ENCODE measurements around the gene ATRX. TPM values are rescaled to one million over a fixed set of nuclear protein-coding genes. Genes with fewer than 3 reads are reported as not detected.
"Not testable (repeated sequence)": the region's sequence is repeated elsewhere in the genome, so short reads cannot be mapped to it uniquely, and the experiment has no call there.

ATRX gene
- total RNA-seq, 4 donors from 2014 or later, result 34.7 to 75.9 (median 50.5) TPM

DNA sequence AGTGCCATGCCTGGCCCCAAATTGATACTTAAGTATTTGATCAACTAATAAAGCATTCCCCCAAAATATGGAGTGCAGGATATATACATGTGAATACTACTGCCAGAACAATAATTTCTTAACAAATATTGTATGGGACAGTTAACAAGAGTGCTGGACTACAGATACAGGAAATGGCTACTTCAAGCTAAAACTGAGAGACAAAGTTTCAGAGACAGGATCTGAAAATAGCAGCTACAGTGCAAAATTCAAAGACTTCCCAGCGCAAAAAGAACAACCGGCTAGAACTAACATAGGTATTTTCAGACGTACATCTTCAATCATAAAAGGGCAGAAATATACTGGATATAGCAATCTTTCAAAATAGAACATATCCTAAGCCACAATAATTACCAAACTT lies 6.3 kb downstream of the ATRX start:
- ATAC-seq, result no peak
- intact Hi-C loops (cut with DNase I; ENCODE audit: low total_unique reads), result loop anchor here (10.0 kb wide), 2 partner anchors 115 to 275 kb away; no protein-coding TSS in a partner anchor

DNA sequence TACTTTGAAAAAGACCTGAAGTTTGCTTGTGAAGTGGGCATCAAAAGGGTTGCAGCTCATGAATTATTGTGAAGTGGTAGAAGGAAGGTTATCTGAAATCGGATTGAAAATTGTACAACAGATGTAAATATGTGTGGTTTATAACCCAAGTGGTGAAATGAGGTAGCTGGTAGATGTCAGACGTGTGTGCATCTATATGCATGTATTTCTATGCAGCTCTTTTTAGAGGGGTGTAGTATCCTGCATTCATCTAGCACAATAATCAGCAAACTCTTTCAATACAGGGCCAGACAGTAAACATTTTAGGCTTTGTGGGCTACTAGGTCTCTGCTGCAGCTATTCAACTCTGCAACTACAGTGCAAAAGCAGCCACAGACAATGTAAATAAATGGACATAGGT lies 9.4 kb downstream of the ATRX start:
- ATAC-seq, result no peak
- Histone ChIP-seq H3K4me3 (no peak overlapping the region), H3K27ac (no peak overlapping the region), H3K4me1 (no peaks in the 10 kb centered on the region), H3K27me3 (no peaks in the 10 kb centered on the region), H3K9me3 (no peaks in the 10 kb centered on the region), H3K36me3 (no peaks in the 10 kb centered on the region)
- TF ChIP-seq, protein P1, sequence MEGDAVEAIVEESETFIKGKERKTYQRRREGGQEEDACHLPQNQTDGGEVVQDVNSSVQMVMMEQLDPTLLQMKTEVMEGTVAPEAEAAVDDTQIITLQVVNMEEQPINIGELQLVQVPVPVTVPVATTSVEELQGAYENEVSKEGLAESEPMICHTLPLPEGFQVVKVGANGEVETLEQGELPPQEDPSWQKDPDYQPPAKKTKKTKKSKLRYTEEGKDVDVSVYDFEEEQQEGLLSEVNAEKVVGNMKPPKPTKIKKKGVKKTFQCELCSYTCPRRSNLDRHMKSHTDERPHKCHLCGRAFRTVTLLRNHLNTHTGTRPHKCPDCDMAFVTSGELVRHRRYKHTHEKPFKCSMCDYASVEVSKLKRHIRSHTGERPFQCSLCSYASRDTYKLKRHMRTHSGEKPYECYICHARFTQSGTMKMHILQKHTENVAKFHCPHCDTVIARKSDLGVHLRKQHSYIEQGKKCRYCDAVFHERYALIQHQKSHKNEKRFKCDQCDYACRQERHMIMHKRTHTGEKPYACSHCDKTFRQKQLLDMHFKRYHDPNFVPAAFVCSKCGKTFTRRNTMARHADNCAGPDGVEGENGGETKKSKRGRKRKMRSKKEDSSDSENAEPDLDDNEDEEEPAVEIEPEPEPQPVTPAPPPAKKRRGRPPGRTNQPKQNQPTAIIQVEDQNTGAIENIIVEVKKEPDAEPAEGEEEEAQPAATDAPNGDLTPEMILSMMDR (IDR thresholded peaks at IDR 0.05 in 4 of 5, conservative IDR thresholded peaks at IDR 0.05 in 1 of 5), result no peak
- TF ChIP-seq POLR2A (IDR thresholded peaks at IDR 0.05), result no peak
- intact Hi-C loops (cut with DNase I; ENCODE audit: low total_unique reads), result no loop called here
- in situ Hi-C loops (cut with MboI; ENCODE audit: low sequenced_read_pairs in 4 of 4), result no loop called here
- DNase-seq, result no peak

More for the DNA sequence above, 6.3 kb downstream of the ATRX start:
- Histone ChIP-seq H3K27ac (no peak overlapping the region), H3K9me3 (no peaks in the 10 kb centered on the region), H3K36me3 (no peaks in the 10 kb centered on the region), H3K27me3 (no peaks in the 10 kb centered on the region), H3K4me3 (no peak overlapping the region), H3K4me1 (peaks cover 3 to 12% of the 10 kb centered on the region in 2 donors)
- TF ChIP-seq POLR2A (IDR thresholded peaks at IDR 0.05), result no peak
- TF ChIP-seq, protein P1 (IDR thresholded peaks at IDR 0.05 in 4 of 5, conservative IDR thresholded peaks at IDR 0.05 in 1 of 5), result no peak
- DNase-seq, result no peak
- in situ Hi-C loops (cut with MboI; ENCODE audit: low sequenced_read_pairs in 4 of 4), result loop anchor here in 1 of 4 donors (10.0 kb wide), 1 partner anchor 115 kb away; the partner anchor contains the start of genes COX7B and MAGT1

DNA sequence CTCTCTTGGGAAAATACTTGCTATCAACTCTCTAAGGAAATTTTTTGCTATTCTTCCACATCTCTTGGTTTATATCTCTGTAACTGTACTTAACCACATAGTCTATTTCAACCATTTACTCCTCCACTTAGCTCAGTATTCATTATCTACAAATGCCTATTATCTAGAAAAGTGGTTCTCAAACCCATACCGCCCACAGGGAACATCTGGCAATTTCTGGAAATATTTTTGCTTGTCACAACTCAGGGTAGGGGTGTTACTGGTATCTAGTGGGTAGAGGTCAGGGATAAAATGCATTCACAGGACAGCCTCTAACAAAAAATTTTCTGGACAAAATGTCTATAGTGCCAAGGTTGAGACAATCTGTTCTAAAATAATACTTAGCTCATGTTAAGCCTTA lies 14.4 kb downstream of the ATRX start:
- TF ChIP-seq, protein P1 (IDR thresholded peaks at IDR 0.05 in 4 of 5, conservative IDR thresholded peaks at IDR 0.05 in 1 of 5), result no peak
- no peak for TF ChIP-seq POLR2A (IDR thresholded peaks at IDR 0.05)
- H3K27me3 ChIP-seq, result no peaks in the 10 kb centered on the region
- H3K9me3 ChIP-seq, result no peaks in the 10 kb centered on the region
- H3K4me3 ChIP-seq, result no peak overlapping the region
- ATAC-seq, result no peak
- H3K27ac ChIP-seq, result no peak overlapping the region
- intact Hi-C loops (cut with DNase I; ENCODE audit: low total_unique reads), result no loop called here
- no peaks in the 10 kb centered on the region for H3K4me1 ChIP-seq
- no peak for DNase-seq
- in situ Hi-C loops (cut with MboI; ENCODE audit: low sequenced_read_pairs in 4 of 4), result no loop called here
- H3K36me3 ChIP-seq, result no peaks in the 10 kb centered on the region

DNA sequence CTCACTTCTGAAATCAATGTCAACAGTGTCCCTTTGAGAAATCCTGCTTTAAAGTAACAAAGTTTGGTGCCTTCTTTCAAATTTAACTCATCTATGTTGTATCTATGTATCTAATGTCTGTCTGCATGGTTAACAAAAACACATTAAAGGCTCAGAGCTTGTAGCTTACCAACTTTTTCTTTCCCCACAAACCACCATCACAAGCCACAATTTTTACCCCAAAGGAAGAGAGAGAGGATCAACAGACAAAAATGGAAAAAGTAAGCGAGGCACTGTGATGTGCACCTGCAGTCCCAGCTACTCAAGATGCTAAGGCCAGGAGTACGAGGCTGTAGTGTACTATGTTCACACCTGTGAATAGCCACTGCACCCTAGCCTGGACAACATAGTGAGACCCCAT lies 17.2 kb downstream of the ATRX start:
- no peak for DNase-seq
- in situ Hi-C loops (cut with MboI; ENCODE audit: low sequenced_read_pairs in 4 of 4), result no loop called here
- no peaks in the 10 kb centered on the region for H3K27me3 ChIP-seq
- H3K9me3 ChIP-seq, result no peaks in the 10 kb centered on the region
- no peak overlapping the region for H3K27ac ChIP-seq
- TF ChIP-seq POLR2A (IDR thresholded peaks at IDR 0.05), result no peak
- TF ChIP-seq, protein P1 (IDR thresholded peaks at IDR 0.05 in 4 of 5, conservative IDR thresholded peaks at IDR 0.05 in 1 of 5), result no peak
- H3K36me3 ChIP-seq, result no peaks in the 10 kb centered on the region
- H3K4me3 ChIP-seq, result no peak overlapping the region
- ATAC-seq, result no peak
- intact Hi-C loops (cut with DNase I; ENCODE audit: low total_unique reads), result no loop called here
- H3K4me1 ChIP-seq, result no peaks in the 10 kb centered on the region

DNA sequence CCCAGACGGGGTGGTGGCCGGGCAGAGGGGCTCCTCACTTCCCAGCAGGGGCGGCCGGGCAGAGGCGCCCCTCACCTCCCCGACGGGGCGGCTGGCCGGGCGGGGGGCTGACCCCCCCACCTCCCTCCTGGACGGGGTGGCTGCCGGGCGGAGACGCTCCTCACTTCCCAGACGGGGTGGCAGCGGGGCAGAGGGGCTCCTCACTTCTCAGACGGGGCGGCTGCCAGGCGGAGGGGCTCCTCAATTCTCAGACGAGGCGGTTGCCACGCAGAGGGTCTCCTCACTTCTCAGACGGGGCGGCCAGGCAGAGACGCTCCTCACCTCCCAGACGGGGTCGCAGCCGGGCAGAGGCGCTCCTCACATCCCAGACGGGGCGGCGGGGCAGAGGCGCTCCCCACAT lies 19.8 kb downstream of the ATRX start:
- H3K27me3 ChIP-seq; H3K36me3 ChIP-seq; H3K9me3 ChIP-seq; intact Hi-C loops (cut with DNase I; ENCODE audit: low total_unique reads); DNase-seq; ATAC-seq; in situ Hi-C loops (cut with MboI; ENCODE audit: low sequenced_read_pairs in 4 of 4); H3K27ac ChIP-seq; H3K4me1 ChIP-seq; H3K4me3 ChIP-seq: not testable (repeated sequence)

Data from gastrocnemius medialis (tissue), 4 donors.